ENCODE results near the gene BET1. TPM values are rescaled to one million over a fixed set of nuclear protein-coding genes. Genes with fewer than 3 reads are reported as not detected.

BET1 gene
- total RNA-seq, 1 experiment from 2014 or later, result 12.1 TPM

DNA sequence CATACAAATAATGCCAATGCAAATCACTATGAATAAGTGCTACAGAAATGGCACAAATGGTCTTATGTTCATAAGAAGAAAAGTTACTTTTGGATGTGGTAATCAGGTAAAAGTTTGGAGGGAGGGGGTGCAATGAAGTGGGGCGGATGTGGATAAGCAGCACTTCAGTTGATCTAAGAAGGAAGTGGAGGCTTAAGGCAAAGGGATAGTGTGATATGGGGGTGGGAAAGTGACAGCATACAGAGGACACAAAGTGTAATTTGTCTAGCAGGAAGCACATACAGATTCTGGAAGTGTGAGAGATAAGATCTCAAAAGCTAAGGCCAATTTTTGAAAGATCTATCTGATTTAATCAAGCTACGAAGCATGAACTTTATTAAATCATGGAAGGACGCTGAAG is 6.3 kb downstream of the BET1 start:
- Histone ChIP-seq H2AFZ (ENCODE audit: low read length) (no peak overlapping the region), H3K4me1 (ENCODE audit: insufficient read depth, low read length) (peaks cover 14% of the 10 kb centered on the region; the same call in 1 of the 2 replicates), H3K9ac (ENCODE audit: low read length) (no peak overlapping the region), H3K27me3 (ENCODE audit: low read length) (no peaks in the 10 kb centered on the region), H3K4me3 (ENCODE audit: low read length) (no peak overlapping the region), H3F3A (ENCODE audit: low read length, unreplicated experiment) (no peaks in the 10 kb centered on the region), H3K27ac (ENCODE audit: low read length) (no peak overlapping the region), H3K4me2 (ENCODE audit: low read length) (no peak overlapping the region), H3K9me2 (replicated peaks; ENCODE audit: low read length) (no peaks in the 10 kb centered on the region), H3K36me3 (ENCODE audit: low read depth, low read length) (no peaks in the 10 kb centered on the region; the same call in none of the 2 replicates), H4K20me1 (ENCODE audit: low read length) (no peaks in the 10 kb centered on the region), H3K79me2 (ENCODE audit: low read length) (peaks cover 31% of the 10 kb centered on the region), H3K9me3 (ENCODE audit: low read length) (no peaks in the 10 kb centered on the region)
- TF ChIP-seq, protein P1, sequence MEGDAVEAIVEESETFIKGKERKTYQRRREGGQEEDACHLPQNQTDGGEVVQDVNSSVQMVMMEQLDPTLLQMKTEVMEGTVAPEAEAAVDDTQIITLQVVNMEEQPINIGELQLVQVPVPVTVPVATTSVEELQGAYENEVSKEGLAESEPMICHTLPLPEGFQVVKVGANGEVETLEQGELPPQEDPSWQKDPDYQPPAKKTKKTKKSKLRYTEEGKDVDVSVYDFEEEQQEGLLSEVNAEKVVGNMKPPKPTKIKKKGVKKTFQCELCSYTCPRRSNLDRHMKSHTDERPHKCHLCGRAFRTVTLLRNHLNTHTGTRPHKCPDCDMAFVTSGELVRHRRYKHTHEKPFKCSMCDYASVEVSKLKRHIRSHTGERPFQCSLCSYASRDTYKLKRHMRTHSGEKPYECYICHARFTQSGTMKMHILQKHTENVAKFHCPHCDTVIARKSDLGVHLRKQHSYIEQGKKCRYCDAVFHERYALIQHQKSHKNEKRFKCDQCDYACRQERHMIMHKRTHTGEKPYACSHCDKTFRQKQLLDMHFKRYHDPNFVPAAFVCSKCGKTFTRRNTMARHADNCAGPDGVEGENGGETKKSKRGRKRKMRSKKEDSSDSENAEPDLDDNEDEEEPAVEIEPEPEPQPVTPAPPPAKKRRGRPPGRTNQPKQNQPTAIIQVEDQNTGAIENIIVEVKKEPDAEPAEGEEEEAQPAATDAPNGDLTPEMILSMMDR (conservative IDR thresholded peaks at IDR 0.05; ENCODE audit: low read depth, low read length), result no peak
- no peak for TF ChIP-seq EZH2 (IDR thresholded peaks at IDR 0.05; ENCODE audit: low read length, unreplicated experiment)
- TF ChIP-seq EZH2phosphoT487 (IDR thresholded peaks at IDR 0.05; ENCODE audit: borderline replicate concordance, low read length), result no peak
- CTCF ChIA-PET, result no interaction called here
- no peak for ATAC-seq
- no peak for DNase-seq
- intact Hi-C loops (cut with micrococcal nuclease), result no loop called here
- POLR2A ChIA-PET (ENCODE audit: unreplicated experiment), result no interaction called here
- BruUV-seq (replicated peaks), result no TSS peak

DNA sequence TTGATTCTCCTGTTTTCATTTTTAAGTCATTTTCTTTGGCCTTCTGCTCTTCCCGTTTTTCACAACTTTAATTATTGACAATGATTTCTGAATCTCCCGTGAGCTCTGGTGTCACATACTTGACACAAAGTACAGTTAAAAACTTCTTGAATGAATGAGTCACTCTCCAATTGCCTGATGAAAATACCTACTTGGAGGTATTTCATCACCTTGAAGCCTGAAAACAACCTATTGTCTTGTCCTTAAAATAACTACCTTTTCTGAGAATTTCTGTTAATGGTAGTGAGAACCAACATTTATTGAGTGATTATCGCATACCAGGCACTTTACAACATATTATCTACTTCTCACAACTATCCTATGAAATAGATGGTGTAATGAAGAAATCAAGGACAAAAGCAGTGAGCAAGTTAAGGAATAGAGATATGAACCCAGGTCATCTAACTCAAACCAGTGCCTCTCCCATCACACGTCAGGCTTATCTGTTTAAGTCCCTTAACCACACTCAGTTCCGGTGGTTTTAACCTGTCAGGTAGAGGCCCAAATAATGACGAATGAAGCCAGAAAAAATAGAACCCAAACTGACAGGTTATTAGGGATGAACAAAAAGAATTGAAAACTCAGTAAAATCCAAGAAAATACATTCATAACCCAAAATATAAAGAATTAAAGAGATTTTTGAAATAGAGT is 11.6 kb downstream of the BET1 start:
- Histone ChIP-seq H3K27ac (ENCODE audit: low read length) (no peak overlapping the region), H3K9me3 (ENCODE audit: low read length) (no peaks in the 10 kb centered on the region), H2AFZ (ENCODE audit: low read length) (no peak overlapping the region), H3K4me1 (ENCODE audit: insufficient read depth, low read length) (no peaks in the 10 kb centered on the region), H3K4me2 (ENCODE audit: low read length) (no peak overlapping the region), H3K79me2 (ENCODE audit: low read length) (no peaks in the 10 kb centered on the region), H4K20me1 (ENCODE audit: low read length) (no peaks in the 10 kb centered on the region), H3K4me3 (ENCODE audit: low read length) (no peak overlapping the region), H3K9ac (ENCODE audit: low read length) (no peak overlapping the region), H3K9me2 (replicated peaks; ENCODE audit: low read length) (no peaks in the 10 kb centered on the region), H3K36me3 (ENCODE audit: low read depth, low read length) (no peaks in the 10 kb centered on the region; the same call in none of the 2 replicates), H3F3A (ENCODE audit: low read length, unreplicated experiment) (no peaks in the 10 kb centered on the region), H3K27me3 (ENCODE audit: low read length) (no peaks in the 10 kb centered on the region)
- ATAC-seq (no peak), DNase-seq (no peak)
- ChIA-PET POLR2A (ENCODE audit: unreplicated experiment) (no interaction called here), CTCF (no interaction called here)
- TF ChIP-seq EZH2phosphoT487 (IDR thresholded peaks at IDR 0.05; ENCODE audit: borderline replicate concordance, low read length), result no peak
- TF ChIP-seq, protein P1 (conservative IDR thresholded peaks at IDR 0.05; ENCODE audit: low read depth, low read length), result no peak
- no peak for TF ChIP-seq EZH2 (IDR thresholded peaks at IDR 0.05; ENCODE audit: low read length, unreplicated experiment)
- intact Hi-C loops (cut with micrococcal nuclease), result no loop called here
- BruUV-seq (replicated peaks), result no TSS peak

DNA sequence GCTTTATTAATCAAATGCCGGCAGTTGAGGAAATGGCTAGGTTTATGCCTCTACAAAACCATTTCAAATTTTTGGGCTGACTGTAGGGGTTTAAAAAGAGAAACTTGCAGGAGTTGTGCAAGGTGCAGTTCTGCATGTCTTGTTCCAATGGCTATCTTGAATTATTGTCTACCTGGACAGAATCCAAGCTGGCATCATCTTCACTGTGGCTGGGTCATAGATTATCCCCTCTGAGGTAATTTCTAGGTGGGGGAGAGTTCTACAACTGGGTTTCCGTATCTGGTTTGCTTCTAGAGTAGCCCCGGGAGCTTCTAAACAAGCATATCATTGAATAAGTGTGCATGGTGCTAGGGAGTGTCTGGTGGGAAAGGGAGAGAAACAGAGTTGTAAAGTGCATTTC is 16.9 kb downstream of the BET1 start:
- H2AFZ ChIP-seq (ENCODE audit: low read length), result no peak overlapping the region
- intact Hi-C loops (cut with micrococcal nuclease), result no loop called here
- no TSS peak for BruUV-seq (replicated peaks)
- H3K79me2 ChIP-seq (ENCODE audit: low read length), result no peaks in the 10 kb centered on the region
- ChIA-PET POLR2A (ENCODE audit: unreplicated experiment) (no interaction called here), CTCF (no interaction called here)
- H3K9me2 ChIP-seq (replicated peaks; ENCODE audit: low read length), result no peaks in the 10 kb centered on the region
- H4K20me1 ChIP-seq (ENCODE audit: low read length), result no peaks in the 10 kb centered on the region
- no peaks in the 10 kb centered on the region for H3K4me1 ChIP-seq (ENCODE audit: insufficient read depth, low read length)
- no peak overlapping the region for H3K27ac ChIP-seq (ENCODE audit: low read length)
- no peak overlapping the region for H3K9ac ChIP-seq (ENCODE audit: low read length)
- H3K4me3 ChIP-seq (ENCODE audit: low read length), result no peak overlapping the region
- TF ChIP-seq, protein P1 (conservative IDR thresholded peaks at IDR 0.05; ENCODE audit: low read depth, low read length), result no peak
- TF ChIP-seq EZH2phosphoT487 (IDR thresholded peaks at IDR 0.05; ENCODE audit: borderline replicate concordance, low read length), result no peak
- no peaks in the 10 kb centered on the region for H3K36me3 ChIP-seq (ENCODE audit: low read depth, low read length)
- no peaks in the 10 kb centered on the region for H3K9me3 ChIP-seq (ENCODE audit: low read length)
- H3K27me3 ChIP-seq (ENCODE audit: low read length), result no peaks in the 10 kb centered on the region
- DNase-seq (no peak), ATAC-seq (no peak)
- H3K4me2 ChIP-seq (ENCODE audit: low read length), result no peak overlapping the region
- H3F3A ChIP-seq (ENCODE audit: low read length, unreplicated experiment), result no peaks in the 10 kb centered on the region
